Muscle layer of colon (tissue), 2 donors: Measurements from ENCODE around the gene ACSF3.
"Not testable (repeated sequence)": the region's sequence is repeated elsewhere in the genome, so short reads cannot be mapped to it uniquely, and the experiment has no call there.

Source experiments
- H3K27ac ChIP-seq: one replicate; pipeline ENCODE4 v1.7.0; 2013; ENCODE audit warnings: low read depth, mild to moderate bottlenecking, low read length, moderate library complexity
- H3K27me3 ChIP-seq, 2 donors: one replicate each; pipeline ENCODE4 v1.7.0; 2013; ENCODE audit warnings: low read length in 2 of 2, mild to moderate bottlenecking in 2 of 2; ENCODE audit not compliant: insufficient read depth in 2 of 2, control insufficient read depth in 1 of 2
- H3K36me3 ChIP-seq: one replicate; pipeline ENCODE4 v1.7.0; 2013; ENCODE audit warnings: mild to moderate bottlenecking, low read length; ENCODE audit not compliant: insufficient read depth
- H3K4me1 ChIP-seq: one replicate; pipeline ENCODE4 v1.7.0; 2013; ENCODE audit warnings: mild to moderate bottlenecking, low read length; ENCODE audit not compliant: insufficient read depth
- H3K4me3 ChIP-seq, 2 donors: one replicate each; pipeline ENCODE4 v1.7.0; 2013; ENCODE audit warnings: low read length in 2 of 2, low read depth in 1 of 2, mild to moderate bottlenecking in 1 of 2, moderate library complexity in 1 of 2
- H3K9ac ChIP-seq: one replicate; pipeline ENCODE4 v1.7.0; 2013; ENCODE audit warnings: low read length
- H3K9me3 ChIP-seq: one replicate; pipeline ENCODE4 v1.7.0; 2013; ENCODE audit warnings: mild to moderate bottlenecking, low read length
- donor health status: abdominal sarcoma.
- donor health status: Adenocarcinoma of cecum.

The ACSF3 gene

DNA sequence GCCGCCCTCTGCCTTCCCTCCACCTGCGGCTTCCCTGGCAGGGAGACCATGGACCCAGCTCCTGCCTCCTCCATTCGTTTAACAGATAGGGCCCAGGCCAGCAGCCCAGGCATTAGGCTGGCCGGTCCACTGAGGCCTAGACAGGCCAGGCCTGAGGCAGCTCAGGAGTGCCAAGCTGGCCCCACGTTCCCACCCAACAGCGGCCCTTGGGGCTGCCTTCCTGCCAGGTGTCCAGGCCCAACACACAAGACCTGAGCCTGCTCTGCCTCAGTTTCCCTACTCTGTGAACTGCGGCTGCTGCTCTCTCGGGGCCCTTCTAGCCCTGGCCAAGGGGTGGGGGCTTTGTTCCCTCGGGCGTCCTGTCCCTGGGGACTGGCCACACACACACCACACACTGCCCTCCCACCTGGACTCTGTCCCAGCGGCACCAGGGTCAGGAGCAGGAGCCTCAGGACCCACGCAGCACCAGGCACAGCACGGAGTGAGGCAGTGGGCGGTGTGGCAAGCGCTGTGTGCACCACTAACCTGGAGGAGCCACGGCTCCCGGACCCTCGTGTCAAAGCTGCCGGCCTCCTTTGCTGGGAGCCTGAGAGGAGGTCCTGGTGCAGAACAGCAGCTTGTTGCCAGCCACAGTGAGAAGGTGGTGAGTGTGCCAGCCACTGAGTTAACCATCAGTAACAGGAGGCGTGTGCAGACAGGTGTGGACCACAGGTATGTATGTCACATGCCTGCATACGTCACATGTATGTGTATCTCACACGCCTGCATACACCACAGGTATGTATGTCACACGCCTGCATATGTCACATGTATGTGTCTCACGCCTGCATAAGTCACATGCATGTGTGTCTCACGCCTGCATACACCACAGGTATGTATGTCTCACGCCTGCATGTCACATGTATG is 63.3 kb downstream of the ACSF3 start:
- Histone ChIP-seq H3K4me3 (no peak overlapping the region), H3K27ac (no peak overlapping the region), H3K36me3 (no peaks in the 10 kb centered on the region), H3K9ac (no peak overlapping the region), H3K27me3 (peaks cover 0 to 4% of the 10 kb centered on the region in 2 donors), H3K9me3 (no peaks in the 10 kb centered on the region), H3K4me1 (peaks cover 16% of the 10 kb centered on the region)

DNA sequence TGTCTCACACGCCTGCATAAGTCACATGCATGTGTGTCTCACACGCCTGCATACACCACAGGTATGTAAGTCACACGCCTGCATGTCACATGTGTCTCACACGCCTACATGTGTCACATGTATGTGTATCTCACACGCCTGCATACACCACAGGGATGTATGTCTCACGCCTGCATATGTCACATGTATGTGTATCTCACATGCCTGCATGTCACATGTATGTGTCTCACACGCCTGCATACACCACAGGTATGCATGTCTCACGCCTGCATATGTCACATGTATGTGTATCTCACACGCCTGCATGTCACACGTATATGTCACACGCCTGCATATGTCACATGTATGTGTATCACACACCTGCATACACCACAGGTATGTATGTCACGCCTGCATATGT is 64.1 kb downstream of the ACSF3 start:
- Histone ChIP-seq H3K4me1 (peaks cover 16% of the 10 kb centered on the region), H3K9me3 (no peaks in the 10 kb centered on the region), H3K9ac (no peak overlapping the region), H3K36me3 (no peaks in the 10 kb centered on the region), H3K4me3 (no peak overlapping the region), H3K27ac (no peak overlapping the region), H3K27me3 (peaks cover 0 to 8% of the 10 kb centered on the region in 2 donors)

GRCh38 chr16:89159066-89159849 is 65.6 kb downstream of the ACSF3 start:
- no peaks in the 10 kb centered on the region for H3K9me3 ChIP-seq
- peaks cover 16% of the 10 kb centered on the region for H3K4me1 ChIP-seq
- H3K36me3 ChIP-seq, result no peaks in the 10 kb centered on the region
- H3K9ac ChIP-seq, result no peak overlapping the region
- no peak overlapping the region for H3K27ac ChIP-seq
- H3K27me3 ChIP-seq, result peaks cover 0 to 10% of the 10 kb centered on the region in 2 donors
- H3K4me3 ChIP-seq, result no peak overlapping the region

GRCh38 chr16:89159850-89160354 is 66.2 kb downstream of the ACSF3 start:
- no peak overlapping the region for H3K4me3 ChIP-seq
- peaks cover 12% of the 10 kb centered on the region for H3K4me1 ChIP-seq
- no peaks in the 10 kb centered on the region for H3K9me3 ChIP-seq
- no peak overlapping the region for H3K9ac ChIP-seq
- H3K27me3 ChIP-seq, result peaks cover 0 to 17% of the 10 kb centered on the region in 2 donors
- H3K27ac ChIP-seq, result no peak overlapping the region
- no peaks in the 10 kb centered on the region for H3K36me3 ChIP-seq

GRCh38 chr16:89160977-89161701 is 67.5 kb downstream of the ACSF3 start:
- Histone ChIP-seq H3K27ac (no peak overlapping the region), H3K9me3 (no peaks in the 10 kb centered on the region), H3K27me3 (peaks cover 0 to 24% of the 10 kb centered on the region in 2 donors), H3K4me3 (no peak overlapping the region), H3K9ac (no peak overlapping the region), H3K4me1 (no peaks in the 10 kb centered on the region), H3K36me3 (no peaks in the 10 kb centered on the region)

GRCh38 chr16:89161763-89162713 is 68.4 kb downstream of the ACSF3 start:
- H3K27me3 ChIP-seq, result peaks cover 0 to 33% of the 10 kb centered on the region in 2 donors
- H3K4me3 ChIP-seq, result no peak overlapping the region
- no peak overlapping the region for H3K27ac ChIP-seq
- H3K9me3 ChIP-seq, result no peaks in the 10 kb centered on the region
- H3K4me1 ChIP-seq, result no peaks in the 10 kb centered on the region
- H3K36me3 ChIP-seq, result no peaks in the 10 kb centered on the region
- no peak overlapping the region for H3K9ac ChIP-seq

GRCh38 chr16:89163297-89163696 is 69.6 kb downstream of the ACSF3 start:
- no peak overlapping the region for H3K27ac ChIP-seq
- H3K9ac ChIP-seq, result no peak overlapping the region
- peaks cover 5 to 45% of the 10 kb centered on the region in 2 donors for H3K27me3 ChIP-seq
- H3K4me1 ChIP-seq, result no peaks in the 10 kb centered on the region
- no peak overlapping the region for H3K4me3 ChIP-seq
- no peaks in the 10 kb centered on the region for H3K36me3 ChIP-seq
- H3K9me3 ChIP-seq, result no peaks in the 10 kb centered on the region

GRCh38 chr16:89164436-89164835 is 70.8 kb downstream of the ACSF3 start:
- Histone ChIP-seq H3K27ac (no peak overlapping the region), H3K9me3 (no peaks in the 10 kb centered on the region), H3K27me3 (peaks cover 14 to 57% of the 10 kb centered on the region in 2 donors), H3K4me3 (no peak overlapping the region), H3K9ac (no peak overlapping the region), H3K36me3 (no peaks in the 10 kb centered on the region), H3K4me1 (no peaks in the 10 kb centered on the region)

GRCh38 chr16:89164847-89165680 is 71.4 kb downstream of the ACSF3 start:
- Histone ChIP-seq H3K9ac (no peak overlapping the region), H3K36me3 (no peaks in the 10 kb centered on the region), H3K27me3 (peaks cover 20 to 63% of the 10 kb centered on the region in 2 donors), H3K9me3 (no peaks in the 10 kb centered on the region), H3K27ac (no peak overlapping the region), H3K4me1 (no peaks in the 10 kb centered on the region), H3K4me3 (no peak overlapping the region)

- H3K4me3 ChIP-seq, H3K4me1 ChIP-seq, H3K9ac ChIP-seq, H3K27ac ChIP-seq, H3K9me3 ChIP-seq, H3K36me3 ChIP-seq: not testable (repeated sequence)
- H3K27me3 ChIP-seq, result peaks cover 26 to 68% of the 10 kb centered on the region in 2 donors
Observed at GRCh38 chr16:89165681-89165979, 72.0 kb downstream of the ACSF3 start.
